NCI-H2081 (cell line): ENCODE data around the gene GDPD3.

Source experiments
- DNase-seq, 2 experiments: peaks; one replicate each; lab custom pipeline; 2025; lab: John Stamatoyannopoulos, UW

GDPD3 gene

GRCh38 chr16:30078744-30079143 lies 34.6 kb downstream of the GDPD3 start:
- no peak for DNase-seq

- no peak for DNase-seq
These were observed 35.7 kb downstream of the GDPD3 start for GRCh38 chr16:30077656-30078055.

GRCh38 chr16:30076276-30076791 lies 37.0 kb downstream of the GDPD3 start:
- DNase-seq = no peak

- DNase-seq = peak; percentile 74 to 82
These were observed 37.6 kb downstream of the GDPD3 start, which contains the start of gene PPP4C for GRCh38 chr16:30075503-30076275. Gene PPP4C, plus strand, starts transcription at chr16:30075994. Its CDS starts 384 bp downstream, at chr16:30076378.

GRCh38 chr16:30070490-30070889 lies 42.8 kb downstream of the GDPD3 start:
- DNase-seq = no peak

- no peak for DNase-seq
These were observed 43.5 kb downstream of the GDPD3 start for GRCh38 chr16:30069611-30070462.

- DNase-seq = no peak
These were observed 44.4 kb downstream of the GDPD3 start for GRCh38 chr16:30068750-30069610.

- no peak for DNase-seq
These were observed 45.0 kb downstream of the GDPD3 start for GRCh38 chr16:30068333-30068732.

GRCh38 chr16:30067584-30067916 lies 45.8 kb downstream of the GDPD3 start:
- DNase-seq = no peak

- DNase-seq = no peak
These were observed 46.4 kb downstream of the GDPD3 start for GRCh38 chr16:30066761-30067583.

- DNase-seq = no peak
These were observed 47.2 kb downstream of the GDPD3 start for GRCh38 chr16:30065943-30066760.

- DNase-seq = peak; percentile 93 to 94
These were observed 48.0 kb downstream of the GDPD3 start, which contains the start of gene ALDOA for GRCh38 chr16:30065102-30065942. Gene ALDOA, plus strand, starts transcription at chr16:30065760. Its CDS starts 1,138 bp downstream, at chr16:30066898.

- no peak for DNase-seq
These were observed 48.6 kb downstream of the GDPD3 start for GRCh38 chr16:30064729-30065101.

GRCh38 chr16:30063893-30064728 lies 49.2 kb downstream of the GDPD3 start:
- DNase-seq = peak; percentile 52 to 77

GRCh38 chr16:30063278-30063892 lies 50.0 kb downstream of the GDPD3 start:
- no peak for DNase-seq

GRCh38 chr16:30060836-30061554 lies 52.3 kb downstream of the GDPD3 start:
- DNase-seq = no peak

GRCh38 chr16:30060346-30060745 lies 53.0 kb downstream of the GDPD3 start:
- no peak for DNase-seq
